HepG2 (cell line): ENCODE results near the gene LRRIQ4. TPM values are rescaled to one million over a fixed set of nuclear protein-coding genes. Genes with fewer than 3 reads are reported as not detected.

Experiments used
- ATAC-seq: fragments of 200-7000 bp; cut with Tn5 transposase; 3 replicates; pipeline ENCODE4 v1.9.1; 2020; ENCODE audit warnings: mild to moderate bottlenecking, moderate library complexity
- BruUV-seq: library from RNA; stranded (reverse); fragments of 400-500 nt; replicated peaks from 2 replicates; lab custom pipeline; 2021; lab: Mats Ljungman, UMichigan
- CTCF ChIA-PET: fragments of 300-600 bp; formaldehyde crosslinking; extraction: SDS; loops from one replicate; lab custom pipeline; 2021; ENCODE audit warnings: low total read pairs, inconsistent platforms, low intra/inter-chr PET ratio; lab: Yijun Ruan, JAX
- POLR2A ChIA-PET: fragments of 350-600 bp; sonication (Branson Sonifier 250); formaldehyde crosslinking; loops from one replicate; lab custom pipeline; 2020; ENCODE audit warnings: antibody characterized with exemption, inconsistent platforms; lab: Yijun Ruan, JAX
- DNase-seq: peaks from one replicate; pipeline ENCODE4 v3.0.0-alpha.2; 2015; ENCODE audit warnings: low spot score
- FAIRE-seq: peaks from 3 replicates; lab custom pipeline; 2011; peaks lifted over from hg19 to GRCh38; lab: Jason Lieb, UNC
- H2AFZ ChIP-seq: one replicate; pipeline ENCODE4 v1.6.1; 2011; ENCODE audit warnings: low read length, inconsistent platforms
- H3K27ac ChIP-seq: fragments of 300-600 bp; 3 replicates; pipeline ENCODE4 v1.8.0; 2011; ENCODE audit warnings: mixed run types, mild to moderate bottlenecking, mixed read lengths, low read length, inconsistent platforms; ENCODE audit not compliant: insufficient read depth; ENCODE audit errors: extremely low read length
- H3K27me3 ChIP-seq, 2 experiments: fragments of 200-600 bp in 1 of 2; 2 replicates in 1 of 2; 3 replicates in 1 of 2; pipeline versions ENCODE4 v1.6.0 to v1.8.0; 2011; ENCODE audit warnings: low read length in 2 of 2, mild to moderate bottlenecking in 2 of 2, moderate library complexity in 2 of 2, inconsistent platforms in 1 of 2; ENCODE audit not compliant: insufficient read depth in 2 of 2, control insufficient read depth in 1 of 2
- H3K36me3 ChIP-seq, 2 experiments: fragments of 200-600 bp in 1 of 2; replicated peaks in 1 of 2; 2 replicates in 1 of 2; 3 replicates in 1 of 2; pipeline versions ENCODE4 v1.5.1 to v1.8.0; 2011; ENCODE audit warnings: low read length in 2 of 2, inconsistent platforms in 1 of 2; ENCODE audit not compliant: insufficient read depth in 2 of 2, control insufficient read depth in 1 of 2
- H3K4me1 ChIP-seq: 2 replicates; pipeline ENCODE4 v1.5.1; 2012; ENCODE audit warnings: low read length, inconsistent platforms; ENCODE audit not compliant: insufficient read depth
- H3K4me2 ChIP-seq: 2 replicates; pipeline ENCODE4 v1.6.0; 2011; ENCODE audit warnings: low read depth, low read length, inconsistent platforms
- H3K4me3 ChIP-seq, 3 experiments: fragments of 200-600 bp in 1 of 3; sonication (generic), shearing (Covaris generic) in 1 of 3; replicated peaks in 1 of 3; 2 replicates each; pipeline ENCODE4 v1.5.1; 2011 to 2016; ENCODE audit warnings: low read length in 3 of 3, inconsistent platforms in 2 of 3, low read depth in 2 of 3, mild to moderate bottlenecking in 2 of 3, control low read depth in 1 of 3, mixed read lengths in 1 of 3; ENCODE audit not compliant: insufficient read depth in 1 of 3
- H3K79me2 ChIP-seq: one replicate; pipeline ENCODE4 v1.6.1; 2011; ENCODE audit warnings: low read length, inconsistent platforms; ENCODE audit not compliant: insufficient read depth
- H3K9ac ChIP-seq: 2 replicates; pipeline ENCODE4 v1.6.0; 2011; ENCODE audit warnings: mild to moderate bottlenecking, low read depth, low read length, inconsistent platforms; ENCODE audit not compliant: insufficient read depth
- H3K9me3 ChIP-seq: 2 replicates; pipeline ENCODE4 v1.5.1; 2012; ENCODE audit warnings: mild to moderate bottlenecking, low read length
- H4K20me1 ChIP-seq: 2 replicates; pipeline ENCODE4 v1.6.0; 2011; ENCODE audit warnings: inconsistent platforms, mild to moderate bottlenecking, low read length, moderate library complexity; ENCODE audit not compliant: insufficient read depth
- WGBS: methylation state at CpG from one replicate; pipeline ENCODE4 v1.1.6; 2017; ENCODE audit warnings: low lambda C conversion rate; 5-methylcytosine and 5-hydroxymethylcytosine counted together
- in situ Hi-C: cut with HindIII; loops from 2 replicates; pipeline ENCODE4 v1.10.0; 2017; ENCODE audit warnings: low pct_unique_long_range_greater_than_20kb; ENCODE audit not compliant: extremely low pct_ligation_motif_present
- intact Hi-C: fragments of 100-400 bp; cut with micrococcal nuclease; formaldehyde crosslinking; loops from one replicate; pipeline ENCODE4 v1.10.0; 2022; ENCODE audit not compliant: unreplicated experiment
- polyA plus RNA-seq, 8 experiments: library from polyadenylated mRNA; depleted of rRNA in 3 of 8; stranded (reverse) in 7 of 8; unstranded in 1 of 8; fragments of >200 nt; fragmentation: Illumina TruSeq in 4 of 8; extraction: Trizol in 4 of 8; gene quantifications; 2 replicates each; pipeline versions ENCODE4 v1.2.1 to v1.2.3, GENCODE V29; 2011 to 2016; ENCODE audit warnings: low read depth in 4 of 8, missing spikeins in 1 of 8, mixed read lengths in 1 of 8; ENCODE audit not compliant: insufficient read depth in 1 of 8
- total RNA-seq, 5 experiments: library from RNA; depleted of rRNA; stranded (reverse); fragments of >200 nt; fragmentation: Illumina TruSeq; extraction: Trizol; gene quantifications; 2 replicates each; pipeline ENCODE4 v1.2.3, GENCODE V29; 2016; ENCODE audit warnings: low read depth in 1 of 5
- TF ChIP-seq, protein P1 (sequence below): sonication (generic); formaldehyde crosslinking; IDR thresholded peaks from 2 replicates; pipeline ENCODE4 v1.5.1; 2020; ENCODE audit warnings: mild to moderate bottlenecking, missing genetic modification reagents, moderate library complexity
- TF ChIP-seq, protein P2 (sequence below): IDR thresholded peaks from 2 replicates; pipeline ENCODE4 v1.6.1; 2012; ENCODE audit warnings: low read depth, low read length, improper control_type of control experiment

LRRIQ4 gene
- total and polyA plus RNA-seq, 2 of the 13 experiments (the other 11 are each of a cell fraction or from before 2014, with no cell fraction given): not detected

DNA sequence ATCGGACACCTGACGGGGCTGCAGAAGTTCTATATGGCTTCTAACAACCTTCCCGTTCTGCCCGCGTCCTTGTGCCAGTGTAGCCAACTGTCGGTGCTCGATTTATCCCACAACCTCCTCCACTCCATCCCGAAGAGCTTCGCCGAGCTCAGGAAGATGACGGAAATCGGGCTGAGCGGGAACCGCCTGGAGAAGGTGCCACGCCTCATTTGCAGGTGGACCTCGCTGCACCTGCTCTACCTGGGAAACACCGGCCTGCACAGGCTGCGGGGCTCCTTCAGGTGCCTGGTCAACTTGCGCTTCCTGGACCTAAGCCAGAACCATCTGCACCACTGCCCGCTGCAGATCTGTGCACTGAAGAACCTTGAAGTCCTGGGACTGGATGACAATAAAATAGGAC, 9.9 kb downstream of the LRRIQ4 start:
- BruUV-seq: no TSS peak
- H3K9ac ChIP-seq: no peak overlapping the region
- no peak overlapping the region for H3K27ac ChIP-seq
- DNase-seq (no peak), ATAC-seq (no peak; the same call in 2 of the 3 replicates), FAIRE-seq (no peak)
- H3K4me1 ChIP-seq: no peaks in the 10 kb centered on the region
- TF ChIP-seq, protein P1, sequence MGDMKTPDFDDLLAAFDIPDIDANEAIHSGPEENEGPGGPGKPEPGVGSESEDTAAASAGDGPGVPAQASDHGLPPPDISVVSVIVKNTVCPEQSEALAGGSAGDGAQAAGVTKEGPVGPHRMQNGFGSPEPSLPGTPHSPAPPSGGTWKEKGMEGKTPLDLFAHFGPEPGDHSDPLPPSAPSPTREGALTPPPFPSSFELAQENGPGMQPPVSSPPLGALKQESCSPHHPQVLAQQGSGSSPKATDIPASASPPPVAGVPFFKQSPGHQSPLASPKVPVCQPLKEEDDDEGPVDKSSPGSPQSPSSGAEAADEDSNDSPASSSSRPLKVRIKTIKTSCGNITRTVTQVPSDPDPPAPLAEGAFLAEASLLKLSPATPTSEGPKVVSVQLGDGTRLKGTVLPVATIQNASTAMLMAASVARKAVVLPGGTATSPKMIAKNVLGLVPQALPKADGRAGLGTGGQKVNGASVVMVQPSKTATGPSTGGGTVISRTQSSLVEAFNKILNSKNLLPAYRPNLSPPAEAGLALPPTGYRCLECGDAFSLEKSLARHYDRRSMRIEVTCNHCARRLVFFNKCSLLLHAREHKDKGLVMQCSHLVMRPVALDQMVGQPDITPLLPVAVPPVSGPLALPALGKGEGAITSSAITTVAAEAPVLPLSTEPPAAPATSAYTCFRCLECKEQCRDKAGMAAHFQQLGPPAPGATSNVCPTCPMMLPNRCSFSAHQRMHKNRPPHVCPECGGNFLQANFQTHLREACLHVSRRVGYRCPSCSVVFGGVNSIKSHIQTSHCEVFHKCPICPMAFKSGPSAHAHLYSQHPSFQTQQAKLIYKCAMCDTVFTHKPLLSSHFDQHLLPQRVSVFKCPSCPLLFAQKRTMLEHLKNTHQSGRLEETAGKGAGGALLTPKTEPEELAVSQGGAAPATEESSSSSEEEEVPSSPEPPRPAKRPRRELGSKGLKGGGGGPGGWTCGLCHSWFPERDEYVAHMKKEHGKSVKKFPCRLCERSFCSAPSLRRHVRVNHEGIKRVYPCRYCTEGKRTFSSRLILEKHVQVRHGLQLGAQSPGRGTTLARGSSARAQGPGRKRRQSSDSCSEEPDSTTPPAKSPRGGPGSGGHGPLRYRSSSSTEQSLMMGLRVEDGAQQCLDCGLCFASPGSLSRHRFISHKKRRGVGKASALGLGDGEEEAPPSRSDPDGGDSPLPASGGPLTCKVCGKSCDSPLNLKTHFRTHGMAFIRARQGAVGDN (CRISPR knock-in tag): 0 out of 2 replicates have a peak, but pooled peaks have one; percentile 13
- TF ChIP-seq, protein P2, sequence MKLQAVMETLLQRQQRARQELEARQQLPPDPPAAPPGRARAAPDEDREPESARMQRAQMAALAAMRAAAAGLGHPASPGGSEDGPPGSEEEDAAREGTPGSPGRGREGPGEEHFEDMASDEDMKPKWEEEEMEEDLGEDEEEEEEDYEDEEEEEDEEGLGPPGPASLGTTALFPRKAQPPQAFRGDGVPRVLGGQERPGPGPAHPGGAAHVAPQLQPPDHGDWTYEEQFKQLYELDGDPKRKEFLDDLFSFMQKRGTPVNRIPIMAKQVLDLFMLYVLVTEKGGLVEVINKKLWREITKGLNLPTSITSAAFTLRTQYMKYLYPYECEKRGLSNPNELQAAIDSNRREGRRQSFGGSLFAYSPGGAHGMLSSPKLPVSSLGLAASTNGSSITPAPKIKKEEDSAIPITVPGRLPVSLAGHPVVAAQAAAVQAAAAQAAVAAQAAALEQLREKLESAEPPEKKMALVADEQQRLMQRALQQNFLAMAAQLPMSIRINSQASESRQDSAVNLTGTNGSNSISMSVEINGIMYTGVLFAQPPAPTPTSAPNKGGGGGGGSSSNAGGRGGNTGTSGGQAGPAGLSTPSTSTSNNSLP: no peak
- ChIA-PET POLR2A (no interaction called here), CTCF (no interaction called here)
- intact Hi-C loops (no loop called here), in situ Hi-C loops (no loop called here)
- 82% methylated on average over 12 of the region's 20 CpGs for WGBS
- no peaks in the 10 kb centered on the region for H4K20me1 ChIP-seq
- H3K4me2 ChIP-seq: peak overlapping the region; percentile 45; the same call in 1 of the 2 replicates
- H3K4me3 ChIP-seq: no peak overlapping the region
- H2AFZ ChIP-seq: no peak overlapping the region
- no peaks in the 10 kb centered on the region for H3K9me3 ChIP-seq
- no peaks in the 10 kb centered on the region for H3K36me3 ChIP-seq
- H3K27me3 ChIP-seq: peaks cover 0 to 17% of the 10 kb centered on the region in 2 experiments; a peak in 3 of 5 replicates
- H3K79me2 ChIP-seq: no peaks in the 10 kb centered on the region
